HG03060 (cell line): Measurements from ENCODE around the gene RRBP1.

Experiments
- ATAC-seq: cut with Tn5 transposase; IDR thresholded peaks from one replicate; pipeline ENCODE4 v1.9.1; 2021; ENCODE audit warnings: low read depth, moderate number of reproducible peaks; ENCODE audit not compliant: unreplicated experiment

Gene RRBP1

DNA sequence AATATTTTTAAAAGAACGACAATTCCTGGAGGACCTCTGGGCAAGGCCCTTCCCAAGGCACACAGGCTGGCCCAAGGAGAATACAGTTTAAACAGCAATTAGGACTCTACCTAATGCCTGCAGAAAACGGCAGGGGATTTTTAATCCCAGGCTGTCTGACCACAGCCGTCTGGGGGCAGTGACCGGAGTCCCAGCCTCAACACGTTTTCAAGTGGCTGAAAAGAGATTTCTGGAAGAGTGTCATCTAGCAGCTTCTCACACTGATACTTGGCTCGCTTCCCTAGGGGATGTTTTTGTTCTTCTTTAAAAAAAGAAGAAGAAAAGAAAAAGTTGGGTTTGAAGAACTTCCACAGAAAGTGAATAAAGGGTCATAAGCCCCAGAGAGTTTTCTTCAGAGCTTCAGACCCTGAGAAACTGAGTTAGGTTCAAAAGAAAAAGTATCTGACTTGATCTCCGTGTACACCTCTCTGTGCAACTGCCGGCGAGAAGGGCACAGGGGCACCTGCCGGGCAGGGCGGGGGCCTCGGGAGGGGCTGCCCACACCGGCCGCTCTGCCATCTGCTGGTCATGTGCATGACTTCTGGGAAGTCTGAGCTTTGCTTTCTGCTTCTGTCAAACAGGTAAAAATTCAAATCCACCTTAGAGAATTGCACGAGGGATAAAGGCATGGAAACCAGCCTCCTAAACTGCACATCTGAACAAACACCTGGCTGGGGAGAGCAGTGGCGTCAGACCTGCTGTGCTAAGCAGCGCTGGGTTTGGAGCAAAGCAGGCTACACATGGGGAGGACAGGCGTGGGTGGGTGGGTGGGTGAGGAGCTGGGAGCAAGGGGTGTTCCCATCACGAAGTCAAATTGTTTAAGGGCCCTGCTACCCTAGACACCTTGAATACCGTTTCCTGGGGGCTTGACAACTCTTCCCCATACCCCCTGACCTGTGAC lies 33.0 kb downstream of the RRBP1 start:
- no peak for ATAC-seq

DNA sequence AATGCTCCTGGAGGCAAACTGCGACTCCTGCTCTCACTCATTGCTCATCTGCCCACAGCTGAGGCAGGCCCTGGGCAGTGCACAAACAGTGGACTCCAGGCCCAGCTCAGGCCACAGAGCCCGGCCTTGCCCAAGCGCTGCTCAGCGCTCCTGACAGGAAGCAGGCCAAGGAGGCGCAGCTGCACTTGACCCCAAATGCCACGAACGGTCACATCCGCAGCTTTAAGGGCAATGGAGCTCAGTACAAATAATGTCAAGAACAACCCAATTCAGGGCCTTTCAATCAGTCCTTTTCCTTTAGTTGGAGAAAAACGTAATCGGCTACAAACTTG lies 33.8 kb downstream of the RRBP1 start:
- no peak for ATAC-seq

DNA sequence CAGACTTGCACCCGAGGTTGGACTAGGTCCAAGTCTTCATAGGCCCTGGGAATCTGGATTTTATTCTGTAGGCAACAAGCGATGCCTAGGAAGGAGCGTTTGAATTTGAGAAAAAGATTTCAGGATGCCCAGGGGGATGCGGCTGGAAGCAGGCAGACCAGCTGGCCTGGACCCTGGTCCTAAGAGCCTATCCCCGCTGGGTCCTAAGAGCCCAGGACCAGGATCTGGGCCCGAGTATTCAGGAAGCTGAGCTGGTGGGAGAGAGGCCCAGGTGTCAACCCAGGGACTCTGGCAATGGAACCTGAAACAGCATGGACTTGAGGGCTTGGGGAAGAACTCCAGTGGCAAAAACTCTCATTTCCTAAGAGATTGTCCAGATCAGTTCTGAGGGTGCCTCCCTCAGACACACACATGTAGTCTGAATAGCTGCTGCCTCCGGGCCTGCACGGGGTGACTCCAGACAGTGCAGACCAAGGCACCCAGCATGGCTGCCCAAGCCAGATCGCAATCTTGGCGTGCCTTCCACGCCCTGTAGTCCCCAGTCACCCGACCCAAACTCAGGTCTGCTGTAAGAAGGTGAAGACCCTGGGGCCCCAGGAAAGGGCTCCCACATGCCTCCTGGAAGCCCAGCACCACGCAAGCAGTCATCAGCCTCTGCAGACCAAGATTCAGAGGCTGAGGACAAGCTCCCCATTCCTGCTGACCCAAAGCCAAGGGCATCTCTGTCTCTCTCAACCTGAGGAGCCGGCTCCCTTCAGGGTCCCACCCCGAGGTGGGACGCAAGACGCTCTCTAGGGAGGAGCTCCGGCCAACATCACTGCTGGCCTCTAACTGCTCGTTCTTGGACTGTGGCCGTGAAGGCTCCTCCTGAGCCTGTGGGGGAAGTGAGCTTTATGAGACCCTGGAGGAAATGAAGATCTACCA lies 34.4 kb downstream of the RRBP1 start:
- ATAC-seq = no peak

DNA sequence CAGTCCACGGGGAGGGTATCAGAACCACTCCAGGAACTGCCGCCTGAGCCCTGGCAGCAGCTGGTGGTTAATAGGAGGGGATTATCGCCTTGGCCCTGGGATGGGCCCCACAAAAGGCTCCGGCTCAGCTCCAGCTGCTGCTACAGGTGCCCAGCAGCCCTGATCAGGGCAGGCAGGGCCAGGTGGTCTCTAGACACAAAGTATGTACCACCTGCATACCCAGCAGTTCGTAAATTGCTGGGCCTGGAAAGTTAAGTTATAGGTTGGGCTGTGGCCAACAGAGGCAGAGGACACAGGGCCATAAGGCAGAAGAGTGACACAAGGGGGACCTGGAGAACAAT lies 35.1 kb downstream of the RRBP1 start:
- ATAC-seq = no peak

DNA sequence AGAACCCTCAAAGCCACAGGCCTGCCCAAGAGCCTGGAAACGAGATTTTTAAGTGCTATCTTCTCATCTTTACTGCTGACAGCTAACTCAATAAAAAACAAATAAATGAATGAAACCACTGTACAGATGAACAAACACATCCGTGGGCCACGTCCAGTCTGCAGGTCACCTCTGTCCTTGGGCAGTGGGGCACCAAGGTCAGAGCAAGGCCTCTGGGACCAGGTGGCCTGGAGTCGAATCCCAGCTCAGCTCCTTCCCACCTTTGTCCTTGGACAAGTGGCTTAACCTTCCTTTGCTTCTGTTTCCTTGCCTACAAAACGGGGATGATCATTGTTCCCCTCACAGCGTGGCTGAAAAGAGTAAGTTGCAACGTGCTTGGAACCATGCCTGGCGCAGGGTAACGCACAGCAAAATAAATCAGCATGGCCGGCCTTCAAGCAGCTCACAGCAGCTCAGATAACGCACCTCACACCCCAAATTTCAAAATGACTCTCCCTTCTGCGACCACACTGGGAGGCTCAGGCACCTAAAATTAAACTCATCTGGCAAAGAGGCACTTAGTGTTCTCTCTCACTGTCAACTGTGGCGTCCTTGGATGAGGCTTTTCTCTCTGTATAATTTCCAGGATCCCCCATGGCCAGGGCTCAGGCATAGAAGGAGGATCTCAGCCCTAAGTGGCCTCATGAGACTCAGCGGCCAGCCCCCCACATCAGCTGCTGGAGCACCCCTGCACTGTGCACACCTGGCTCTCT lies 35.7 kb downstream of the RRBP1 start:
- no peak for ATAC-seq

DNA sequence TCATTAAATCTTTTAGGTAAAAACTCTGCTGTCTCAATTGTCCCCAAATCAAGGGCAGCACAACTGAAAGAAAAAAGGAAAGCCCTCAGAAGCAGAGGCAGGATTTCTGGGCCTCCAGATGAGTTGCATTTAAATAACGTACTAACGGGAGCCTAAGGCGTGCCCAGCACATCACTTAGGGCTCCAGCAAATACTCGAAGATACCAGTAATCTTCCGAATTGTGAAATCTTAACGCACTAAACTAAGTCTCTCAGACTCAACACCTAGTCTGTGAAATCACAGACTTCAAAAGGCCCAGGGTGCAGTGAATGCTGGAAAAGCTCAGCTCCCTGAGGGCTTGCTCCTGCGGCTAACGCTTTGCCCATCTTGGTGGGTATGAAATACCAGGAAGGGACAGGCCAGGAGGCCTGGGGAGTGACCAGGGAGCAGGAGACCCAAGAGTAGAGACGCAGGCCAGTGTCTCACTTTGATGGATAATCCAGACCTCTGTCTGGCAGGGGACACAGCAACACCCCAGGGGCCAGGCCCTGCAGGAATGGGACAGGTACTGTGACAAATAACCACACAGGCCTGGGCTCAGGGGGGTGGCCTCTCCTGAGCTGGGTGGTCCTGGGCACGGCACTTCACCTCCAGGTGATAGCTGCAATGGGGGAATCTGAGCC lies 36.4 kb downstream of the RRBP1 start:
- ATAC-seq = no peak

DNA sequence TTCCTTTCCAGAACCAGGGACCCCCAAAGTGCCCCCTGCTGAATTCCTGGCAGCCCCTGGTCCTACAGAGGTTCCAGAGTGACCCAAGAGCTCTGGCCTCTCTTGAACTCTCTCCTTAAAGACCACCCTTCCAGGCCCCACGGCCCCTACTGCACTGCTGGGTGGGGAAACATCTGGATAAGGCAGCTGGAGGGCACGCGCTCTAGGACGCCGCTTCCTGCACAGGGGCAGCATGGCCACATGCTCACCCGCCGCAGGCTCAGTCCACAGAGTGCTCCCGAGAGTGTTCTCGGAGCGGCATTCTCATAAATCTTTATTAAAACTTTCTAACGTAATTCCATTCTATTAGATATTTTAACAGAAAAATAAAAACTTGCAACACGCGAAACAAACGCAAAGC lies 37.0 kb downstream of the RRBP1 start:
- no peak for ATAC-seq

DNA sequence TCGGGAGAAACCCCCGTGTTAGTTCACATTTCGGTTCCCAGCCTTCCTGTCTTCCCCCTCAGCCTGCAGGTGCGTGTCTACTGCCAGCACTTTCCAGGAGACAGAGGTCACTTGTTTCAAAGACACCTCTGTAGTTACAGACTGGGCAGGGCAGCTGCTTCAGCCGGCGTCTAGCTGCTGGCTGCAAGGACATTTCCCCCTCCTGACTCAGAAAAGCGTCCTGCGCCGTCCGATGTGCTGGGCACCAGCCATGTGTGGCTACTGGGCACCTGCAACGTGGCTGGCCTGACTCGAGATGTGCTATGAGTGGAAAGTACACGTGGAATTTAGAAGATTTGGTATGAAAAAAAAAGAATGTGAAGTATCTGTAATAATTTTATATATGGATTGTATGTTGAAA lies 37.6 kb downstream of the RRBP1 start:
- ATAC-seq = no peak

DNA sequence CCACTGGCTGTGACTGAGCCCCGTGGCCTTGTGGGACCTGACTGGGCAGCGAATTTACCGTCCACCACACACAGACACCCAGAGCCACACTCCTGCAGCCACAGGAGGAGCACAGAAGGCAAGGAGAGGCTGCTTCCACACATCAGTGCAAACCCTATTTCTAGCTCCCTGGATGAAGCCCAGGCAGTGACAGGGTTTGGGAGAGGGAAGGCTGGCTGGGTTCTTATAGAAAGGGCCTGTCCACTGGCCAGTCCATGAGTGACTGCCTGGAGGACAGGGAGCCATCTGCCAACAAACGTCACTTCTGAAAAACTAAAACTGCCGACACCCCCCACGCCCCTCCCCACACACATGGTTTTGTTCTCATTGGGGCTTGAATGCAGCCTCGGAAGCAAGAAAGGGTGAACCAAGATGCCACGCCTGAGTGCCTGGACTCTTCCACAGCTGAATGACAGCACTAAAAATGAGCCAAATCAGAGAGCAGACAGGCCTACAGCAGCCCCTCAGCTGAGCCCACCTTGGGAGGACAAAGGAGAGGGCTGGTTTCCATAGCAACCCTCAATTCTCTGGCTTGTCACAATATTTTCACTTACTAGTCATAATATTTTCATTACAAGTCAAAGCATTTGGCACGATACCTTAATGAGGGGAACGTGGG lies 38.4 kb downstream of the RRBP1 start:
- no peak for ATAC-seq

DNA sequence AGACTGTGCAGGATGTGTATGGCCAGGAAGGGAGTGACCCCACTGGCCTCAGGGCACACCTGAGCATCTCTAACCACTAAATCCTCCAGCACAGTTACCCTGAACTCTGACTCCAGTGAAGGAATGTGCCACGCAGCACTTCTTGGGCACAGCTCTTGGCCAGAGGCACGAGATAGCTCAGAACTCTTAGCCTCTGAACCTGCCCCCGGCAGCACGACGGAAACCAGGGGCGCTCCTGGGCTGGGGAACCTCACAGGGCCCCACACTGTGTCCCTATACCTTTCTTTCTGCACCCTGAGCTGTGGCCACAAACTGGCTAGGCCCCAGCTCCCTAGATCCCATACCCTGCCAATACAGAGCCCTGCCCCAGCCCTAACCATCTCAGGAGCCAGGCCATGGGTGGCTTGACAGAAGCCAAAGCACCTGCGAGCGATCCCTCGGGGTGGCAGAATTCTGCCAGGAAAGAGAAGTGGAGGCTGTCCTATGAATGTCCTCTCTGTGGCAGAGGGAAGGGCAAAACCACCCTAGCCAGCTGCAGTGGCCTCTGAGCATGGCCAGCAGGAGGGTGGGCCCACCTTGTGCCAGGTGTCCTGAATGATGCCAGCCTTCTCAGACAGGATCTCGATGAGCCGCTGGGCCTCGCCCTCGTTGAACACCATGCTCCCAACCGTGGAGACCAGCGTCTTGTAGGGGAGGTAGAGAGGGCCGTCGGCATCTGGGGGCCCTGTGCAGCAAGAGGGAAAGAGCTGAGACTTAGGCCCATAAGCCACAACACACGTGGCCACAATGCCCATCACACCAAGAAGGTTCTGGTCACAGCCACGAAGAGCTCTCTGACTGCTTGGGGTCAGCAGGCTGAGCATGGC lies 39.4 kb downstream of the RRBP1 start:
- ATAC-seq = no peak

DNA sequence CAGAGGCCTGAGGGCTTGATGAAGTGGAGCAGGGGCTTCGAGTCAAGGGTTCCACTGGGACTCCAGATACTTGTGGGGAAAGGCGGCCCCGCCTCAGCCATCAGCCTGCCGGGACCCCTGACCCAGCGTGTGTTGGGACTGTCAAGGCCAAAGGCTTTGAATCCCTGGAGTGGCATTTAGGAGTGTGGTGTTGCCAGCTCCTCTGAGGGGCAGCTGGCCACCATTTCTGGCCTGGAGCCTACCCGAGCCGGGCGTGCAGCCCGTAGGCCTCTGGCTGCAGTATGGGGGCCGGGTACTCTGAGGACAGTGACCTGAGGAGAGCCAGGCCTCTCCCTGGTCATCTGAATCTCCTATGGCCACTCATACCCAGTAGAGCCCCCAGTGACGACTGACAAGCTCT lies 40.0 kb downstream of the RRBP1 start:
- ATAC-seq = no peak

DNA sequence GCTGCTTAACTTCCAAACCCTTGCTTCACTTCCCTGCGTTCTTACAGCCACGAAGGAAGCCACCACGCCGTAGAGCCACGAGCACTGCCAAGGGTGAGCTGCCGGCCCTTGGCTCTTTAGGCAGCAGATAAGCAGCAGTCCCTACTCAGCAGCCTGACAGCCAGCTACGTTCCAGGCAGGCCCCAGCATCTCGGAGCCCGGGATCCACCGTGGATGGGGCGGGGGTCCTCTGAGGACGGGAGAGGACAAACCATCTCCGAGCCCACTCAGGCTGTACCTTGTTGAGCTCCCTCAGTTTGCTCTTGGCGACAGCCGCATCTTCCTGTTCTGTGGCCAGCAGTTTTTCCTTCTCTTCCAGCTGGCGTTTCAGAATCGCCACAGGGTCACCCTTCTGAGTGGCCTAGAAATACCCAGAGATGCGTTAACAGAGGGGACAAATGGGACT lies 40.5 kb downstream of the RRBP1 start:
- no peak for ATAC-seq

DNA sequence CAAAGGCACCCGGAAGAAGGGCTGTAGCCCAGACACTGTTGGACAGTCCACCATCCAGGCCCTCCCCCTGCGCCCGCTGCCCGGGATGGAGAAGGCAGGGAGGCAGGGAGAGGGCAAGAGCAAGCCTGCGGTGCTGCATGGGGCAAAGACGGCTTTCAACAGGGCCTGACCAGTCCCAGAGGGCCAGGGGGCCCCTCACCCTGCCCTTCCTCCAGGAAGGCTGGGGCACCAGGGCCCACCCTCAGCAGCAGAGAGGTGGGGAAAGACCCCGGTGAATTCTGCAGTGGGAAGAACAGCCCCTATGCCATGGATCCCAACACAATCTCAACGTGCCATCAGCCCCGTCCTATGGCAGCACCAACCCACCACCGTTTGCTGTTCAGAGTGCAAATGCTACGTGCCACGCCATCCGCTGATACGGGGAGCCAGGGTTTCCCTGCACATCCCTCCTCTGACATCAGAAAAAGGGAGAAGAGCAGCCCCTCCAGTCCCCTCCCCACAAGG lies 41.1 kb downstream of the RRBP1 start:
- no peak for ATAC-seq

DNA sequence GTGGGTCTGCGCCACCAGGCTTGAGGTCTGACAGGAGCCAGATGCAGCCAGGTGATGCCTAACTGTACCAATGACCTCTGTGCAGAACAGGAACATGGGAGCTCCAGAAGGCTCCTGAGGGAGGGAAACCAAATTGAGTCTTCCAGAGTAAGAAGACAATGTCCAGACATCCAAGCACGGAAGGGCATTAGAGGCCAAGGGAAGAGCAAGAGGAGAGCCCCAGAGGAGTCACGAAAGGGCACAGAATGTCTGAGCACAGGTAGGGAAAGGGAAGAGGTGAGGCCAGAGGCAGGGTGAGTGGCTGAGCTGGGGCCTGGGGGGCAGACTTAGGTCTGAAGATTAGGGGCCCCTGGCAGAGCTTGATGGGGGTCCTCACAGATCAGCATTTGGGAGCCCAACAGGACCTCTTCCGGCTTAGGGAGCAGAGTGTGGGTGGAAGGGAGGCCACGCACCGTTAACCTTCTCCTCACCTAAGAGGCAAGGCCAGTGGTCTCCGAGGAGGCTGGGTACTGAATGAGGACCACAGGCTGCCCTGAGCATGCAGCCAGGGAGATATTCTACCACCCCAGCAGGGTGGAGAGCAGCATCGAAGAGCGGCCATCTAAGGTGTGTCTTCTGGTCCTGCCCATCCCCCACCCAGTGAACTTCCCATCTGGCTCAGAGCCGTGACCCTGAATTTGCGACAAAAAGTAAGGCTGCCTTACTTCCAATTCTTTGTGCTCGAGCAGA lies 41.7 kb downstream of the RRBP1 start:
- no peak for ATAC-seq

DNA sequence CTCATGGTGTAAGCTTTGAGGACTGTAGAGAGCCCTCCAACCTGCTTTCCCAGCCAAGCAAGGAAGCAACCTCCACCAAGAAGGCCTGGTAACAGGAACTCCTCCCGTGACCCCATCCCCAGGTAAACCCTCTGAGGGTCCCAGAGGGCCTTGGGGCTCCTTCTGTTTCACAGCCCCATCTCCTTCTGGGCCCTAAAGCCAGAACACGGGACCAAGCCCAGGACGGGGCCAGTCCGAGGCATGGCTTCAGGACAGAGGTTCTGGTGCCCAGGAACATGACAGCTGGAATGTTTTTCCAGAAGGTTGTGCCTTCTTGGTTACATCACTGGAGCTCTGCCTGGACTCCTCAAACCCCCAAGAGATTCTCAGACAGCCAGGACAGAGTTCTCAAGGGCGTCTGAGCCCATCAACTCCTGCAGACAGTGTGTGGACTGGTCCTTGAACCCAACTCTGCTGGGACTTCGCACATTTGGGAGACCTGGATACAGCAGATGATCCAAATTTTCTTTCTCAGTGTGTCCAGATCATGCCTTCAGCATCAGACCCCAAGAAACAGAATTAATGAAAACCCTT lies 43.1 kb downstream of the RRBP1 start:
- no peak for ATAC-seq

DNA sequence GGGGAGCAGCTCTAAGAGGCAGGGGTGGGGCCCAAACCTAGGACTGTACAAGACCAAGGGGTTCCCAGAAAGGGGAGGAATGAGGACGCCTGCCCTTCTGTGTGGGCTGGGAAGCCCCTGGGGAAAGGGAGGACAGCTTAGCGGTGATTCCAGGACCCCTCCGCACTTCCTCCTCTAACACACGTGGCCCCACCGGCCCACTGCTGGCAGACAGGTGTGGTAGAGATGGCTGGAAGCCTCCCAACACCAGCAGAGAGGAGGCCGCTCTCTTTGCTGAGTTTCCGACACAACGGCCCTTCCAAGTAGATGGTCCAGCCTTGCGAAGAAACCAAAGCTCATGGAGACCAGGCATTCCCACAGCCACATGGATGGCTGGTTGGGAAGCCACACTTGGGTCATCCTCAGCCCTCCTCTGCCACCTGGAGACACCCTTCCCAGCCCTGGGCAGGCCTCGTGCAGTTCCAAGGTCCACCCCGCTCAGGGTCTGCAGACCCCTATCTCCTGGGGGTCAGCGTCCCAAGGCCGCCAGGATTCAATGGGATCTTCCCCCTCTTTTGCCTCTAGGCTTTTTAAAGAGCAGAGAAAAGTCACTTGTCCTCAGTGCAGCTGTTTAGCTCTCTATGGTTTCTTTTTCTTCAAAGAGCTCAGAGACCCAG lies 43.9 kb downstream of the RRBP1 start:
- ATAC-seq = no peak

DNA sequence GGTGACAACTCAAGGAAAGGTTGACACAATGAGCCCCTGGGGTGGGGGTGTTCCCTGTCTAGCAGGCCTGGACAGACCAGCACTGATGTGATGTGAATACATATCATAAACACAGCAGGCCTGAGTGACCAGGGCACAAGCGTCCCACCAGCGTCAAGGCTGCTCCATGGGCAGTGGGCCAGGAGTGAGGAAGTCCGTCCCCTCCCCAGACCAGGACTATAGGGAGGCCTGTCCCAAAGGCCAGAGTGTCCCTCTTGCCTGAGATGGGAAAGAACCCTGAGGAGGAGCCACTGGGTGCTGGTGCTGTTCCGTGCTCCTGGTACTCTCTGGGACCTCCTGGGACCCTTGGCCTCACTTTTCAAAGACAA lies 44.6 kb downstream of the RRBP1 start:
- no peak for ATAC-seq
